AG10803 (cell line): Measurements from ENCODE around the gene HABP4.
A peak's percentile ranks its signal among the peaks of the same experiment; 100 is the strongest.

Experiments used
- DNase-seq: peaks from one replicate; pipeline ENCODE4 v3.0.0; 2010; ENCODE audit warnings: low read depth
- H3K4me3 ChIP-seq: 2 replicates; pipeline ENCODE4 v1.5.1; 2011; ENCODE audit warnings: mild to moderate bottlenecking, low read length, control low read depth
- TF ChIP-seq, protein P1 (sequence below): conservative IDR thresholded peaks from 2 replicates; pipeline ENCODE4 v1.5.1; 2011; ENCODE audit warnings: mild to moderate bottlenecking, low read length, control low read depth, inconsistent platforms

HABP4 gene

DNA sequence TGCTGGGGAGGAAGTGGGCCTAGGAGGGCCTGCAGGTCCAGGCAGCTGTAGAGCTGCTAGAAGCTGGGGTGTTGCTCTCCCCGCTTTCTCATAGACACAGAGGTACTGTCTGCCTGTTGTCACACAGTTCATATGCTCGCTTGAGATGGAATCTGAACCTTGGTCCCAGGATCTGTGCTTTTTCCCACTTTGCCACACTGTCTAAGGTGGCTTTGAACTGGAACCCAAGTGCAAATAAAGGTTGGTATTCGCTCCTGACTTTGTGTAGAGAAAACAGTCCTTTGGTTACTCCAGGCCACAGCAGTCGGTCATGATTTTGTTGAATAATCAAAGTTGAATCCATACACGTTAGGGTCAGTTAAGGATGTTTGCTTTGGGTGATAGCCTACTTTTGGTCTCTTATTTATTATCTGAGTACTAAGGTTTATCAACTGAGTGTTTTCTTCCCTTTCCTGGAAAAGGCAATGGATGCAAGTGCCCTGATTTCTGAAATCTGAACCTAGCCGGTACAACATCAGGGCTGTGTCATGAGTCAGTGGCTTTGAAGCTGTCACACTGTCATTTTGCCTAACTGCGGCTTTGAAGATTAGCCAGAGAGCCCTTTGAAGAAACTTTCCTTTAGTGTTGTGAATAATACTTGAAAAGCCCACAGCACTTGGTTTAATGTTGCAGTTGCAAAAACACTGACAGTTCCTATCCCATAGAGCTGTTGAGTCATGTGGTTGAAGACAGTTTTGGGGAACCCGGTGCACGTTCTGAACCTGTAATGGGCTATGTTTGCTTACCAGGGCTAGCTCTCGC is 41.3 kb downstream of the HABP4 start:
- DNase-seq: no peak
- no peak overlapping the region for H3K4me3 ChIP-seq
- TF ChIP-seq, protein P1, sequence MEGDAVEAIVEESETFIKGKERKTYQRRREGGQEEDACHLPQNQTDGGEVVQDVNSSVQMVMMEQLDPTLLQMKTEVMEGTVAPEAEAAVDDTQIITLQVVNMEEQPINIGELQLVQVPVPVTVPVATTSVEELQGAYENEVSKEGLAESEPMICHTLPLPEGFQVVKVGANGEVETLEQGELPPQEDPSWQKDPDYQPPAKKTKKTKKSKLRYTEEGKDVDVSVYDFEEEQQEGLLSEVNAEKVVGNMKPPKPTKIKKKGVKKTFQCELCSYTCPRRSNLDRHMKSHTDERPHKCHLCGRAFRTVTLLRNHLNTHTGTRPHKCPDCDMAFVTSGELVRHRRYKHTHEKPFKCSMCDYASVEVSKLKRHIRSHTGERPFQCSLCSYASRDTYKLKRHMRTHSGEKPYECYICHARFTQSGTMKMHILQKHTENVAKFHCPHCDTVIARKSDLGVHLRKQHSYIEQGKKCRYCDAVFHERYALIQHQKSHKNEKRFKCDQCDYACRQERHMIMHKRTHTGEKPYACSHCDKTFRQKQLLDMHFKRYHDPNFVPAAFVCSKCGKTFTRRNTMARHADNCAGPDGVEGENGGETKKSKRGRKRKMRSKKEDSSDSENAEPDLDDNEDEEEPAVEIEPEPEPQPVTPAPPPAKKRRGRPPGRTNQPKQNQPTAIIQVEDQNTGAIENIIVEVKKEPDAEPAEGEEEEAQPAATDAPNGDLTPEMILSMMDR: no peak

- no peak for DNase-seq
- TF ChIP-seq, protein P1: no peak
- no peak overlapping the region for H3K4me3 ChIP-seq
These were observed 42.0 kb downstream of the HABP4 start for GRCh38 chr9:96491880-96492525.

DNA sequence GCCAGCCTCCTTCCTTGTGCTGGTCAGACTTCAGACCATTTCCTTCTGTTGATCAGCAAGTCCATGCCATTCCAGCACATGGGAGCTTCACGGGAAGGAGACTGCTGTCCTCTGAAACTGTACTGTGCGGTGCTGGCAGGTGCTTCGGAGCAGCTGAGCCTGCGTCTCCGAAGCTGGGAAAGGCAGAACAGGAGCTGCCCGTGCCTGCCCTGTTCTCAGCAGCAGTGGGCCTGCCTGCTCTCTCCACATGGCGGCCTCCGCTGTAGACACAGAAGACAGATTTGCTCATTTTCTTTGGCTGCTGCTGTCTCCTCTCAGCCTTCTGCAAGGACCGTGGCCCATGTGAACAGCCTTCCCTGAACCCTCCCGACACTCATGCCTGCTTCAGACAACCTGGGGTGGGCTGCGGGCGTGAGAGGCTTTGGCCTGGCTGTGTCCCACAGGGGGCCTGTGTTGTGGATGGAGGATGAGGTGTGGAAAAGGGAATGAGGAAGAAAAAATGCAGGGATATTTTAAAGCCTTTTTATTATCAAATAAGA is 43.1 kb downstream of the HABP4 start:
- TF ChIP-seq, protein P1: no peak
- H3K4me3 ChIP-seq: no peak overlapping the region
- DNase-seq: no peak

DNA sequence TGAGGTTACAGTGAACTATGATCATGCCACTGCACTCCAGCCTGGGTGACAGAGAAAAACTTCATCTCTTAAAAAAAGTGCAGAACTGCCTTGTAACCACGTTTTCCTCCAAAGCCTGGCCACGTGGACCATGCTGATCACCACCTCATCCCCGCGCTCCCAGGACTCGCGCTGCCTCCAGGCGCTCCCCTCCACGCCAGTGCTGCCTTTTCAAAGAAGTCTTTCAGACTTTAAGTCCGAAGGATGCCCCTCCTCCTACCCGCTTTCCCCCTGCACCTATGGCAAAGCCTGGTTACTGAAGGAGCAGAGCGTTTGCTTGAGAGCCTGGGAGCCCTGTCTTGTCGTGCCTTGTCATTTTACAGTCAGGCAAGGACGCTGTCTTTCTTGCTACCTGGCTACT is 43.8 kb downstream of the HABP4 start:
- no peak for DNase-seq
- TF ChIP-seq, protein P1: no peak
- H3K4me3 ChIP-seq: no peak overlapping the region

- H3K4me3 ChIP-seq: no peak overlapping the region
- DNase-seq: peak; percentile 51
- TF ChIP-seq, protein P1: no peak
These were observed 44.3 kb downstream of the HABP4 start for GRCh38 chr9:96494215-96494800.

DNA sequence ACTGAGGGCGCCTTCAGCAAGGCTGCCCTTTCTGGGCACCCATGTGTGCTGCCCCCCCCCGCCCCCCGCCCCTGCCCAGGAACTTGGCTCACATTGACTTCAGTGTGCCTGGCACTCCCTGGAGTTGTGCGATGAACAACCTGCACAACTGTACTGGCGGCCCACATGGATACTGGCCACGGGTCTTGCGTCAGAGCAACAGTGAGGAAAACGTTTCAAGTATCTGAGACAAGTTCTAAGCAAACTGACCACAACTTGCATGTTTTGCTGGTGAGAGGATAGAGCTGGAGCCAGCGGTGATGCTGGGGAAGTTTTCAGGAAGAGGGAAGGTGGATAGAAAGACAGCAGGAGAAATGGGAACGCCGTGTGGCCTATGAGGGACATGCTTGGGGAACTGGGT is 45.4 kb downstream of the HABP4 start:
- peak; percentile 93 for DNase-seq
- no peak overlapping the region for H3K4me3 ChIP-seq
- TF ChIP-seq, protein P1: no peak
